GM12892 (cell line): ENCODE measurements around the gene TCEAL6.
"Not testable (repeated sequence)": the region's sequence is repeated elsewhere in the genome, so short reads cannot be mapped to it uniquely, and the experiment has no call there.

ENCODE experiments used
- POLR2A ChIP-seq: IDR thresholded peaks from 2 replicates; pipeline ENCODE4 v1.6.1; 2011; ENCODE audit warnings: low read depth, low read length, control low read depth
- POLR2AphosphoS5 ChIP-seq: IDR thresholded peaks from 2 replicates; pipeline ENCODE4 v1.6.1; 2011; ENCODE audit warnings: low read depth, low read length, control low read depth
- TAF1 ChIP-seq: IDR thresholded peaks from 2 replicates; pipeline ENCODE4 v1.6.1; 2011; ENCODE audit warnings: low read depth, mild to moderate bottlenecking, control low read depth, low read length, borderline replicate concordance

- not testable (repeated sequence) for TF ChIP-seq POLR2A, POLR2AphosphoS5, TAF1
Measured at GRCh38 chrX:102125436-102125835, 16.8 kb downstream of the TCEAL6 start, which contains the start of gene TCEAL2.
